Glomerular visceral epithelial cell (primary cell): ENCODE results near the gene TTC14.

Experiments
- DNase-seq: peaks from one replicate; pipeline ENCODE4 v3.0.0-alpha.2; 2016; ENCODE audit errors: extremely low spot score

TTC14 gene

GRCh38 chr3:180630371-180630770 lies 28.4 kb downstream of the TTC14 start:
- DNase-seq = no peak

DNA sequence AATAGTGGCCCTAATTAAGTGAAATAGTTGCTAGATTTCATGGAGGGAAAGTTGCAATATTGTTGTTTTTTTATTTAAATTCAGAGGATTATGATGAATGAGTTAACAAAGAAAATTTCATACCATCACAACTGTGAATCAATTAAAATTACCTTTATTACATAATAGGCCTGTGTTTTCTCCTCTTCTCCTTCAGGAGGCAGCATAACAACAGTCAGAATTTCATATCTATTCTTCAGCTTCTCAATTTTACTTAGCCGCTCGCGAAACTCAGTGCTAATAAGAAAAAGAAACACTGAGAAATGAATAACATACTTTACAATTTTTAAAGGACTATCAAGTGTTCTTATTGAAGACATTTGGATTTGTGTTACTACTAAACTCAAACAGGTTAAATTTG lies 29.4 kb downstream of the TTC14 start:
- no peak for DNase-seq

DNA sequence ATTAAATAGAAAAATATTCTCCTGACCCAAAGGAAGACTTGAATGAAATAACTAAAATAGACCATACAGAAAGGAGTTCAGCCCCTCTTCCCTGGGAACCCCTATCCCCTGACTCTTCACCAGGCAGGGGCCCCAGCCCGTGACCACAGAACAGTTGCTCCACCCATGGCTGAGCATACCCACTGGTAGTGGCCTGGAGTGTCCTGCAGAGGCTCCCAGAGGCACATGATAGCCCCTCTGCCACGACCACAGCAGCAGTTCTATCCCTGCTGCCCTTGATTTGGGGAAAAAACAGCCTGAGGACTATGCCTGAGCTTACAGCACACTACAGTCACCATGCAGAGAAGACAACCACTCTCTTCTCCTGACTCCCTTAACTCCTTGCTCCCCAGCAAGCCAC lies 31.8 kb downstream of the TTC14 start:
- DNase-seq = no peak

GRCh38 chr3:180640987-180641386 lies 39.0 kb downstream of the TTC14 start:
- DNase-seq = no peak

DNA sequence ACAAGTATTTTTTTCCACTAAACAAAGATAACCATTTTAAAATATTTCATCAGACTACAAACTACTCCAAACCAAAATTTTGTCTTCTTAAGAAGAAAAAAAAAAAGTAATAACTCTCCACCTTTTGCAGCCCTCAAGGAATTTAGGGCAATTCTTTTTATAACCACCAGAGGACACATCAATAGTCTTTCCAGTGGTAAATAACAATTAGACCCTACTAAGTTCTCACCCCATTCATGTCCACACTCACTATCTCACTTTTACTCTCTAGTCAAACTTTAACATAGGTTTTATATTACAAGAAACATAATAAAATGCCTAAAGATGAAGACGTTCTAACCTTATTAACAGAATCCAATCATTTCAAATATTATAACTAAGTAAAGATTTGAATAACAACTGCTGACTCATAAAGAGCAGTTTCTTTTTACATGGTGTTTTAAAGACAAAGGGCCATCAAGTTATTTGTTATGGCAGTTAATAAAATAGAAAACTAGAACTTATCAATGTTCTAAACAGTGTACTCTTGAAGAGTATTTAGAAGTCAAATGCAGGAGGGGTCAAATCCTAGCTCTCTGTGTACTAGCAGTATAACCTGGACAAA lies 44.3 kb downstream of the TTC14 start:
- no peak for DNase-seq

DNA sequence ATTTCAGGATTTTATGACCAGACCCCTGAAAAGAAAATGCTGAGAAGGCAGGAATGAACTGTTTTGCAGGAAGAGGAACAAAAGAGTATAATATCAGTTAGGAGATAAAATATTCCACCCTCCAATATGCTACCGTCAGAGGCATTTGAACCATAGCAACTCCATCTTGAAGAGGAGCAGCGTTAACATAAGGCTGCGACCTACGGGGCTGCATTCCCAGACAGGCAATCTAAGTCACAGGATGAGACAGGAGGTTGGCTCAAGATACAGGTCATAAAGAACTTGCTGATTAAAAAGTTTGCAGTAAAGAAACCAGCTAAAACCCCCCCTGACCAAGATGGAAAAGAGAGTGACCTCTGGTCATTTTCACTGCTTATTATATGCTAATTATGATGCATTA lies 54.4 kb downstream of the TTC14 start:
- DNase-seq = no peak

- no peak for DNase-seq
These were observed 55.1 kb downstream of the TTC14 start for GRCh38 chr3:180657094-180657493.
